Activated naive CD8-positive, alpha-beta T cell treated with anti-CD3 and anti-CD28 coated beads, Interleukin-2, amount 50 U/mL, for 24 hours (primary cell): ENCODE measurements around the gene CDR2L.
A peak's percentile ranks its signal among the peaks of the same experiment; 100 is the strongest.
"Not testable (repeated sequence)": the region's sequence is repeated elsewhere in the genome, so short reads cannot be mapped to it uniquely, and the experiment has no call there.

Experiments
- ATAC-seq: fragments of 150-1000 bp; cut with Tn5 transposase; one replicate; pipeline ENCODE4 v1.10.0; 2021
- DNase-seq: peaks from one replicate; pipeline ENCODE4 v3.0.0; 2021
- H3K27ac Mint-ChIP-seq: one replicate; pipeline ENCODE4 v1.8.0; 2021; ENCODE audit warnings: mild to moderate bottlenecking, mixed read lengths
- H3K27me3 Mint-ChIP-seq: one replicate; pipeline ENCODE4 v1.8.0; 2021; ENCODE audit warnings: mixed read lengths
- H3K36me3 Mint-ChIP-seq: one replicate; pipeline ENCODE4 v1.8.0; 2021; ENCODE audit warnings: low read depth, mixed read lengths
- H3K4me1 Mint-ChIP-seq: one replicate; pipeline ENCODE4 v1.8.0; 2021; ENCODE audit warnings: mixed read lengths
- H3K4me3 Mint-ChIP-seq: one replicate; pipeline ENCODE4 v1.8.0; 2021; ENCODE audit warnings: mild to moderate bottlenecking, moderate library complexity, mixed read lengths
- H3K9me3 Mint-ChIP-seq: one replicate; pipeline ENCODE4 v1.8.0; 2021; ENCODE audit warnings: mixed read lengths

Gene CDR2L

DNA sequence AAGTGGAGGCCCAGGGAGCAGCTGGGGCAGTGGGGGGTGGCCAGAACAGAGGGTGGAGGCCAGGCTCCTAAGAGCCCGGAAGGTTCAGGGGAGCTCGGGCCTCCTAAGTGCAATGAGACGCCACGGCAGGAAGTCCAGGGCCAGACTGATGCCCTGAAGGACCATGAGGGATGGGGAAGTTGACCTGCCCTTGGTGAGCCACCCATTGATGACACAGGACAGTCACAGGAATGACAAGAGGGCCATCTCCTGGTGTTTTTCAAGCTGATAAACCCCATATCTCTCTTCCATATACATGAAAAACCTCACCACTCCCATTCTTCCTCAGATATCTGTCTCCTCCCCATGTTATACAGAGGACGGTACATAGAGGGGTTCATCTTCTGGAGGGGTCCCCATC, 19.2 kb downstream of the CDR2L start:
- DNase-seq (no peak), ATAC-seq (no peak)
- H3K4me1 Mint-ChIP-seq, result peaks cover 17% of the 10 kb centered on the region
- no peaks in the 10 kb centered on the region for H3K27me3 Mint-ChIP-seq
- no peaks in the 10 kb centered on the region for H3K9me3 Mint-ChIP-seq
- no peak overlapping the region for H3K4me3 Mint-ChIP-seq
- H3K27ac Mint-ChIP-seq, result no peak overlapping the region
- no peaks in the 10 kb centered on the region for H3K36me3 Mint-ChIP-seq

DNA sequence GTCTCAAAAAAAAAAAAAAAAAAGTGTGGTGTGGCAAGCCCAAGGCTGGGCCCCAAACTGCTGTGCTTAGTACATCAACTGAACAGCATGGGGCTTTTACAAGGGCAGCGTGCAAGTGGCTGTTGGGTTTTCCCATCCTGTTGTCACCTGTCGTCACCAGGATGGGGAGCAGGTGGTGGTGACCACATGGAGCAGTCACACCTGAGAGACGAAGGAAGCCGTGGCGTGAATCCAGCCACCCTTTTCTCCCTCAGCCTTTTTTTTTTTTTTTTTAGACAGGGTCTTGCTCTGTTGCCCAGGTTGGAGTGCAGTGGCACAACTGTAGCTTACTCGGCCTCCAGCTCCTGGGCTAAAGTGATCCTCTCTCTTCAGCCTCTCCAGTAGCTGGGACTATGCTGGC, 20.9 kb downstream of the CDR2L start:
- DNase-seq (no peak), ATAC-seq (no peak)
- Mint-ChIP-seq H3K9me3 (no peaks in the 10 kb centered on the region), H3K4me1 (peaks cover 21% of the 10 kb centered on the region), H3K4me3 (no peak overlapping the region), H3K36me3 (no peaks in the 10 kb centered on the region), H3K27ac (no peak overlapping the region), H3K27me3 (no peaks in the 10 kb centered on the region)

DNA sequence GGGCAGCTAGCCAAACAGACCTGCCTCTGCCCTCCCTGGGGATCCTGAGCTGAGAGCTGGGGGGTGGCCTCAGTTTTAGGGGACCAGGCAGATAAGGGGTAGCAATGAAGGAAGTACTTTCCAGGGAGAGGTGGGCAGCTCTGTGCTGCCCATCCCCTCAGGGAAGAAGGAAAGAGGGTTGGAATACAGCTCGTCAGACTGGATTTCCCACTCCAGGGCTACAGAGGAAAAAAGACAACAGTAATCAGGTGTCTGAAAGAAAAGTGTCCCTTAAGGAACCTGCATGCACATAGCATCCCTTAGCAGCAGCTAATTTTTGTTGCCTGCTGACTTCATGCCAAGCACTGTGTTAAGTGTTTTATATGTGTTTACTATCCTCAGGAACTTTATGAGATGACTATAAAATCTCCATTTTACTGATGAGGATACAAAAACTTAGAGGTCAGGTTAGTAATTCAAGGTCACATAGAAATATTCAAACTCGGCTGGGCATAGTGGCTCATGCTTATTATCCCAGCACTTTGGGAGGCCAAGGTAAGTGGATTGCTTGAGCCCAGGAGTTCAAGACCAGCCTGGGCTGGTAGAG, 21.8 kb downstream of the CDR2L start:
- ATAC-seq, result no peak
- Mint-ChIP-seq H3K27me3 (no peaks in the 10 kb centered on the region), H3K9me3 (no peaks in the 10 kb centered on the region), H3K36me3 (peaks cover 2% of the 10 kb centered on the region), H3K27ac (no peak overlapping the region), H3K4me1 (peaks cover 27% of the 10 kb centered on the region), H3K4me3 (no peak overlapping the region)
- DNase-seq, result no peak

- Mint-ChIP-seq H3K9me3 (no peaks in the 10 kb centered on the region), H3K27ac (peak overlapping the region; percentile 59), H3K27me3 (no peaks in the 10 kb centered on the region), H3K4me1 (peaks cover 35% of the 10 kb centered on the region), H3K4me3 (peak overlapping the region; percentile 32), H3K36me3 (peaks cover 4% of the 10 kb centered on the region)
- ATAC-seq (peak; percentile 42), DNase-seq (no peak)
Observed at GRCh38 chr17:75010683-75011400, 23.4 kb downstream of the CDR2L start.

GRCh38 chr17:75011401-75012095, 24.1 kb downstream of the CDR2L start:
- no peak for DNase-seq
- peaks cover 5% of the 10 kb centered on the region for H3K36me3 Mint-ChIP-seq
- peak overlapping the region; percentile 88 for H3K27ac Mint-ChIP-seq
- no peak for ATAC-seq
- no peaks in the 10 kb centered on the region for H3K9me3 Mint-ChIP-seq
- H3K4me1 Mint-ChIP-seq, result peaks cover 35% of the 10 kb centered on the region
- H3K27me3 Mint-ChIP-seq, result no peaks in the 10 kb centered on the region
- H3K4me3 Mint-ChIP-seq, result peak overlapping the region; percentile 86

DNA sequence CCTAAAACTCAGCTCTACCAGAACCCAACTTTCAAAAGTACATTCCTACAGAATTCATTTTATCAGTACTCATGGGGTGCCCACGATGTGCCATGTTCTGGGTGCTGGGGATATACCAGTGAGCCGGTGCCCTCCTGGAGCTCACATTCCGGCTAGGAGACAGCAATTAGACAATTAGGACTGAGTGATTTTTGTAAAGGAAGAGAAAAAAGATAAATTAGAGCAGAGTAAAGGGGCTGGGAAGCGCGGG, 24.6 kb downstream of the CDR2L start:
- H3K9me3 Mint-ChIP-seq, result no peaks in the 10 kb centered on the region

DNA sequence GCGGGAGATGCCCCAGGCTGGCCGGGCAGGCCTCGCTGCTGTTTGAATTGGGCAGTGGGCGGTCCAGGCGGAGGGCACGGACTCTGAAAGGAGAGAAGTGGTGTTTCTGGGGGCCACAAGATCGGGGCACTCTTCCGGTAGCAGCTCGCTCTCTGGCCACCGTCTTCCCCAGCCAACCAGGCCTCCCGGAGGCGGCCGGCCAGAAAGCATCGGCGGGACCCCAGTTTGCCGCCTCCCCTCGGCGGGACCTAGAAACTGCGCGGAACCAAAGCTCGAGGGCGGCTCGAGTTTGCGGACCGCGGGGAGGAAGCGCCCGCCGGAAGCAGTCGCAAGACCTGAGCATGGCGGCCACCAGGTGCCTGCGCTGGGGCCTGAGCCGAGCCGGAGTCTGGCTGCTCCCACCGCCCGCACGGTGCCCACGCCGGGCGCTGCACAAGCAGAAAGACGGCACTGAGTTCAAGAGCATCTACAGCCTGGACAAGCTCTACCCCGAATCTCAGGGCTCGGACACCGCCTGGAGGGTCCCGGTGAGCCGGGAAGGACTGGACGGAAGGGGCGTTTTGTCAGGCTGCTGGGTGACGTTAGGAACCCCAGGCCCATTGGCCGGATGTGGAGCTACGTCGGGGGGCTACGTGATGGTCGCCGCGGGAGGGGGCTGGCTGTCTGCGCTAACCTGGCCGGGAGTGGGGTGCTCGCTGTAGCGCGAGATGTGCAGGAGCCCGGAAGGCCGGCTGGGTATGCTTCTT, 25.1 kb downstream of the CDR2L start, which contains the start of gene MRPL58:
Gene MRPL58 (plus strand): TSS at position 325 of the 746 bp plus-strand sequence. CDS start 17 bp downstream, at position 342.
- DNase-seq (peak; percentile 87), ATAC-seq (peak; percentile 92)
- peaks cover 9% of the 10 kb centered on the region for H3K36me3 Mint-ChIP-seq
- peak within 1 kb of the TSS; percentile 88 for H3K27ac Mint-ChIP-seq
- peaks cover 35% of the 10 kb centered on the region for H3K4me1 Mint-ChIP-seq
- peak within 1 kb of the TSS; percentile 86 for H3K4me3 Mint-ChIP-seq
- no peaks in the 10 kb centered on the region for H3K9me3 Mint-ChIP-seq
- no peaks in the 10 kb centered on the region for H3K27me3 Mint-ChIP-seq

More for the DNA sequence above, 24.6 kb downstream of the CDR2L start:
- ATAC-seq (no peak), DNase-seq (no peak)
- Mint-ChIP-seq H3K4me3 (peak overlapping the region; percentile 86), H3K27ac (peak overlapping the region; percentile 88), H3K4me1 (peaks cover 35% of the 10 kb centered on the region), H3K27me3 (no peaks in the 10 kb centered on the region), H3K36me3 (peaks cover 9% of the 10 kb centered on the region)

- no peak for ATAC-seq
- no peaks in the 10 kb centered on the region for H3K9me3 Mint-ChIP-seq
- no peak for DNase-seq
- peak overlapping the region; percentile 88 for H3K27ac Mint-ChIP-seq
- peaks cover 9% of the 10 kb centered on the region for H3K36me3 Mint-ChIP-seq
- H3K27me3 Mint-ChIP-seq, result no peaks in the 10 kb centered on the region
- peaks cover 35% of the 10 kb centered on the region for H3K4me1 Mint-ChIP-seq
- H3K4me3 Mint-ChIP-seq, result peak overlapping the region; percentile 86
Observed at GRCh38 chr17:75013092-75013559, 25.7 kb downstream of the CDR2L start.

DNA sequence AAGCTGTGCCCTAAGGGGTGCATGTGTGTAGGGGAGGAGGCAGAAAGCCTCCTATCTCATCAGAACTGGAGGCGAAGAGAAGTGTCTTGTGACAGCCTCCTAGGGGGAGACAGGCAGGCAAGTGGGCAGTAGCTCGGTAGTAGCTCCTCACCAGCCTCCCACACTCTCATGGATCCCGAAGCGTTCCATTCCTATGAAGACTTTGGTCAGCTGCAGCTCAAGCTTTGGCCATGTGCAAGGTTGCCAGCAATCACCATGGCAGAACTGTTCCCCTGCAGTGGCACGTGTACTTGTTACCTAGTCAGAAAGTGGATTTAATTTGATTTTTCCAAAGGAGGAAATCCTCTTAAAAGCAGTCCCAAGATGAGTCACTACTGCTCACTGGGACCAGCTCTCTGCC, 31.7 kb downstream of the CDR2L start:
- Mint-ChIP-seq H3K4me1 (peaks cover 8% of the 10 kb centered on the region), H3K27ac (no peak overlapping the region), H3K9me3 (no peaks in the 10 kb centered on the region), H3K4me3 (no peak overlapping the region), H3K27me3 (no peaks in the 10 kb centered on the region), H3K36me3 (peaks cover 39% of the 10 kb centered on the region)
- ATAC-seq (no peak), DNase-seq (no peak)

DNA sequence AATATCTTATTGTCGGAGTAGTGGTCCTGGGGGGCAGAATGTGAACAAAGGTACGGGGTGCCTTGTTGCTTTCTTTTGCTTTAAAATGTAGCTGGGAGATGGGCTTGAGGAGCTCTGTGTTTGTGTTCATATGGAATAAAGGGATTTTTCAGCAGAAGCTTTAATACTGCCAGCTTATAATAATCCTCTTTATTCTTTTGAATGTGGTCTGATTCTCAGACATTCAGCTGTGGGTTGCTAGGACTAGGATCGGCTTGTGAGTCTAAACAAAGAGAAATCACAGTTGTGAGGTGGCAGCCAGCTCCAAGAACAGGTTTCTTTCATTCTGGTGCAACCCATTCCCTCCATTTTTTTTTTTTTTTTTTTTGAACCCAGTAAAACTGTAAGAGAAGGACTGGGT, 32.3 kb downstream of the CDR2L start:
- no peaks in the 10 kb centered on the region for H3K9me3 Mint-ChIP-seq
- DNase-seq (no peak), ATAC-seq (no peak)
- H3K27ac Mint-ChIP-seq, result no peak overlapping the region
- peaks cover 41% of the 10 kb centered on the region for H3K36me3 Mint-ChIP-seq
- H3K27me3 Mint-ChIP-seq, result no peaks in the 10 kb centered on the region
- peaks cover 7% of the 10 kb centered on the region for H3K4me1 Mint-ChIP-seq
- H3K4me3 Mint-ChIP-seq, result no peak overlapping the region

DNA sequence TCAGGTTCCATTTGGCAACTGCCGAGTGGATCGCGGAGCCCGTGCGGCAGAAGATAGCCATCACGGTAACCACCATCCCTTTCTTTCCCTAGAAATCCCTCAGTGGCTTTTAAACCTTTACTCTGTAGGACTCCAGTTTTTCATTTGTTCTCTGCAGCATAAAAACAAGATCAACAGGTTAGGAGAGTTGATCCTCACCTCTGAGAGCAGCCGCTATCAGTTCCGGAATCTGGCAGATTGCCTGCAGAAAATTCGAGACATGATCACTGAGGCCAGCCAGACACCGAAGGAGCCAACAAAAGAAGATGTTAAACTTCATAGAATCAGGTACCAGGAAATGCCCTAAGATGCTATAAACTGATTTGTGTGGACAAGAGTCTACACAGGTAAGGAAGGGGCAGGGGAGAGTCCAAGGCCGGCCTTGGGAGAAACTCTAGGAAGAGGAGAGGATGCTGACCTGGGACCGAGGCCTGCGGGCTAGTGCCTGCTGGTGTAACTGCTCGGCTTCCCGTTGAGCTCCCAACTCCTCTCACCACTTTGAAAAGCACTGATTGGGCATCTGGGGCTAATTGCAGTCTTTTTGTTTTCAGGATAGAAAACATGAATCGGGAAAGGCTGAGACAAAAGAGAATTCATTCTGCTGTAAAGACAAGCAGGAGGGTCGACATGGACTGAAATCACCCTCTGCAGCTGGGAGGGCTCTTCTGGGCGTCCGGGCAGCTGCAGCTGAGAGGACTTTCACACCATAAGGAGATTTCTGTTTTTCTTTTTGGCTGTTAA, 33.1 kb downstream of the CDR2L start:
- Mint-ChIP-seq H3K27ac (no peak overlapping the region), H3K27me3 (no peaks in the 10 kb centered on the region), H3K4me3 (no peak overlapping the region), H3K9me3 (no peaks in the 10 kb centered on the region), H3K4me1 (peaks cover 10% of the 10 kb centered on the region), H3K36me3 (peaks cover 46% of the 10 kb centered on the region)
- DNase-seq (no peak), ATAC-seq (no peak)

DNA sequence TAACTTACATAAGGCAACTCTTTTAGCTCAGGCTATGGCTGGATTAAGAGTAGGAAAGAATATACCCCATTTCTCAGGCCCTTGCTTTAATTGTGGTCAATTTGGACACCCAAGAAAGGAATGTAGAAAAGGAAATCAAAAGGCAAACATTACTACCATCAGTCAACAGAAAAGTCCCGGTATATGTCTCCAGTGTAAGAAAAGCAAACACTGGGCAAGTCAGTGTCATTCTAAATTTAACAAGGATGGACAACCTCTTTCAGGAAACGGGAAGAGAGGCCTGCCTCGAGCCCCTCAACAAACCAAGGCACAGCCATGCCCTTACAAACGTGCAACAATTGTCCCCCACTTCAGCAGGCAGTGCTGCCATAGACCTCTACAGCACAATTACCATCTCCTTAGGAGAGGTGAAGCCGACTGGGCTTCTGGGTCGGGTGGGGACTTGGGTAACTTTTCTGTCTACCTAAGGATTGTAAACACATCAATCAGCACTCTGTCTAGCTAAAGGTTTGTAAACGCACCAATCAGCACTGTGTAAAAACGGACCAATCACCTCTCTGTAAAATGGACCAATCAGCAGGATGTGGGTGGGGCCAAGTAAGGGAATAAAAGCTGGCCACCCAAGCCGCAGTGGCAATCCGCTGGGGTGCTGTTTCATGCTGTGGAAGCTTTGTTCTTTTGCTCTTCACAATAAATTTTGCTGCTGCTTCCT, 37.4 kb downstream of the CDR2L start:
- H3K36me3 Mint-ChIP-seq, result peaks cover 34% of the 10 kb centered on the region
- H3K27ac Mint-ChIP-seq, result peak overlapping the region; percentile 42
- DNase-seq (peak; percentile 23), ATAC-seq (no peak)
- no peaks in the 10 kb centered on the region for H3K9me3 Mint-ChIP-seq
- H3K27me3 Mint-ChIP-seq, result no peaks in the 10 kb centered on the region
- peaks cover 11% of the 10 kb centered on the region for H3K4me1 Mint-ChIP-seq
- H3K4me3 Mint-ChIP-seq, result peak overlapping the region; percentile 21

DNA sequence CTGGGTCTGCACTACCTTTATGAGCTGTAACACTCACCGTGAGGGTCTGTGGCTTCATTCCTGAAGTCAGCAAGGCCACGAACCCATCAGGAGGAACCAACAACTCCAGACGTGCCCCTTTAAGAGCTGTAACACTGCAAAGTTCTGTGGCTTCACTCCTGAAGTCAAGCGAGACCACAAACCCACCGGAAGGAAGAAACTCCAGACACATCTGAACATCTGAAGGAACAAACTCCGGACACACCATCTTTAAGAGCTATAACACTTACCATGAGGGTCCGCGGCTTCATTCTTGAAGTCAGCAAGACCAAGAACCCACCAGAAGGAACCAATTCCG, 37.9 kb downstream of the CDR2L start:
- not testable (repeated sequence) for ATAC-seq, DNase-seq, H3K27me3 Mint-ChIP-seq, H3K9me3 Mint-ChIP-seq
- Mint-ChIP-seq H3K27ac (peak overlapping the region; percentile 42), H3K4me3 (peak overlapping the region; percentile 21), H3K36me3 (peaks cover 34% of the 10 kb centered on the region), H3K4me1 (peaks cover 11% of the 10 kb centered on the region)
